HCT116 (cell line): ENCODE measurements around the gene KIFC3. TPM values are rescaled to one million over a fixed set of nuclear protein-coding genes. Genes with fewer than 3 reads are reported as not detected.
A peak's percentile ranks its signal among the peaks of the same experiment; 100 is the strongest.

Experiments used
- ATAC-seq: fragments of 200-7000 bp; cut with Tn5 transposase; 2 replicates; pipeline ENCODE4 v1.9.1; 2020; ENCODE audit warnings: mild to moderate bottlenecking, moderate library complexity
- BruUV-seq: library from RNA; stranded (reverse); fragments of 400-500 nt; replicated peaks from 2 replicates; lab custom pipeline; 2021; lab: Mats Ljungman, UMichigan
- CTCF ChIA-PET: fragments of 300-600 bp; sonication (Branson Sonifier 250); formaldehyde crosslinking; loops from one replicate; lab custom pipeline; 2021; ENCODE audit warnings: antibody characterized with exemption; lab: Charles Lee
- POLR2A ChIA-PET: fragments of 300-600, 350-600 bp; sonication (Branson Sonifier 250); formaldehyde crosslinking; loops from one replicate; lab custom pipeline; 2021; ENCODE audit warnings: antibody characterized with exemption; lab: Charles Lee
- RAD21 ChIA-PET, 2 experiments: fragments of 300-600 bp; sonication (Branson Sonifier 250); formaldehyde crosslinking; loops; one replicate each; lab custom pipeline; 2023; ENCODE audit warnings: low total read pairs in 2 of 2; ENCODE audit not compliant: uncharacterized antibody in 2 of 2, unreplicated experiment in 2 of 2, low non-redundant PET in 1 of 2; lab: Charles Lee
- DNase-seq: peaks from one replicate; pipeline ENCODE4 v3.0.0-alpha.2; 2010; ENCODE audit warnings: low read depth, low spot score
- H2AFZ ChIP-seq: fragments of 200-600 bp; shearing (Covaris generic), sonication (generic); 2 replicates; pipeline ENCODE4 v1.6.1; 2017; ENCODE audit warnings: low read depth, mixed run types, mixed read lengths, antibody characterized with exemption, low read length; ENCODE audit not compliant: poor library complexity, severe bottlenecking
- H3K27ac ChIP-seq: 2 replicates; pipeline ENCODE4 v1.5.1; 2012; ENCODE audit warnings: low read depth, low read length
- H3K27me3 ChIP-seq: fragments of 200-600 bp; sonication (generic); 2 replicates; pipeline ENCODE4 v1.6.1; 2016; ENCODE audit warnings: mixed run types, low read length, mixed read lengths; ENCODE audit not compliant: insufficient read depth
- H3K36me3 ChIP-seq, 2 experiments: fragments of 200-500 bp in 1 of 2; fragments of 200-600 bp in 1 of 2; sonication (Bioruptor generic) in 1 of 2; sonication (generic) in 1 of 2; 2 replicates each; pipeline versions ENCODE4 v1.5.1 to v1.6.1; 2014 to 2016; ENCODE audit warnings: low read length in 2 of 2, inconsistent platforms in 1 of 2, mixed read lengths in 1 of 2, mixed run types in 1 of 2; ENCODE audit not compliant: insufficient read depth in 2 of 2, control insufficient read depth in 1 of 2
- H3K4me1 ChIP-seq, 2 experiments: fragments of 200-600 bp in 1 of 2; sonication (generic) in 1 of 2; 2 replicates each; pipeline versions ENCODE4 v1.5.1 to v1.6.1; 2012 to 2017; ENCODE audit warnings: low read length in 2 of 2, inconsistent platforms in 1 of 2, mild to moderate bottlenecking in 1 of 2, mixed read lengths in 1 of 2, mixed run types in 1 of 2, moderate library complexity in 1 of 2; ENCODE audit not compliant: insufficient read depth in 2 of 2, control insufficient read depth in 1 of 2
- H3K4me2 ChIP-seq: fragments of 200-600 bp; sonication (generic); 2 replicates; pipeline ENCODE4 v1.6.1; 2017; ENCODE audit warnings: mixed run types, low read length, mixed read lengths
- H3K4me3 ChIP-seq, 2 experiments: fragments of 200-600 bp in 1 of 2; sonication (generic) in 1 of 2; replicated peaks in 1 of 2; 2 replicates each; pipeline ENCODE4 v1.5.1; 2011 to 2016; ENCODE audit warnings: low read length in 2 of 2, control low read depth in 1 of 2, low read depth in 1 of 2, mild to moderate bottlenecking in 1 of 2, mixed read lengths in 1 of 2, mixed run types in 1 of 2
- H3K79me2 ChIP-seq: fragments of 200-600 bp; sonication (generic); 2 replicates; pipeline ENCODE4 v1.6.1; 2017; ENCODE audit warnings: mild to moderate bottlenecking, mixed run types, low read length, moderate library complexity, mixed read lengths; ENCODE audit not compliant: insufficient read depth
- H3K9ac ChIP-seq: fragments of 200-600 bp; sonication (generic); 2 replicates; pipeline ENCODE4 v1.6.1; 2016; ENCODE audit warnings: low read length, mixed read lengths
- H3K9me2 ChIP-seq: fragments of 200-600 bp; sonication (generic), shearing (Covaris generic); 2 replicates; pipeline ENCODE4 v1.6.1; 2017; ENCODE audit warnings: mixed run types, mild to moderate bottlenecking, moderate library complexity; ENCODE audit not compliant: insufficient read depth
- H3K9me3 ChIP-seq, 2 experiments: fragments of 200-500 bp in 1 of 2; fragments of 200-600 bp in 1 of 2; sonication (Bioruptor generic) in 1 of 2; sonication (generic) in 1 of 2; 2 replicates each; pipeline ENCODE4 v1.6.1; 2014 to 2017; ENCODE audit warnings: low read length in 2 of 2, mixed read lengths in 2 of 2, inconsistent platforms in 1 of 2, low read depth in 1 of 2, mild to moderate bottlenecking in 1 of 2, mixed run types in 1 of 2, moderate library complexity in 1 of 2; ENCODE audit not compliant: control insufficient read depth in 1 of 2, insufficient read depth in 1 of 2
- H4K20me1 ChIP-seq: fragments of 200-600 bp; sonication (generic), shearing (Covaris generic); 2 replicates; pipeline ENCODE4 v1.6.1; 2017; ENCODE audit warnings: mixed run types, mild to moderate bottlenecking, moderate library complexity; ENCODE audit not compliant: insufficient read depth
- CBX3 ChIP-seq: IDR thresholded peaks from 2 replicates; pipeline ENCODE4 v1.6.1; 2012; ENCODE audit warnings: low read depth
- POLR2AphosphoS5 ChIP-seq: IDR thresholded peaks from 2 replicates; pipeline ENCODE4 v1.6.1; 2011; ENCODE audit warnings: mild to moderate bottlenecking, low read depth, low read length, moderate library complexity
- RAD21 ChIP-seq: IDR thresholded peaks from 2 replicates; pipeline ENCODE4 v1.6.1; 2012; ENCODE audit warnings: low read depth, mild to moderate bottlenecking
- SP1 ChIP-seq: IDR thresholded peaks from 2 replicates; pipeline ENCODE4 v1.6.1; 2012; ENCODE audit warnings: low read depth
- YY1 ChIP-seq: IDR thresholded peaks from 2 replicates; pipeline ENCODE4 v1.6.1; 2011; ENCODE audit warnings: low read length, low read depth, moderate library complexity, mild to moderate bottlenecking; ENCODE audit not compliant: insufficient replicate concordance; ENCODE audit errors: extremely low read depth
- ZBTB33 ChIP-seq: IDR thresholded peaks from 2 replicates; pipeline ENCODE4 v1.6.1; 2011; ENCODE audit warnings: mild to moderate bottlenecking, low read length, moderate library complexity; ENCODE audit not compliant: insufficient replicate concordance; ENCODE audit errors: extremely low read depth
- intact Hi-C: fragments of 100-400 bp; cut with micrococcal nuclease; formaldehyde crosslinking; loops from 2 replicates; pipeline ENCODE4 v1.10.0; 2022
- total RNA-seq: library from RNA; stranded (reverse); gene quantifications from one replicate; pipeline ENCODE4 v1.2.1, GENCODE V29; 2021; ENCODE audit not compliant: unreplicated experiment
- TF ChIP-seq, protein P1 (sequence below), 3 experiments: fragments of 200-600 bp in 1 of 3; sonication (generic) in 1 of 3; IDR thresholded peaks in 2 of 3; conservative IDR thresholded peaks in 1 of 3; 2 replicates each; pipeline ENCODE4 v1.5.1; 2012 to 2017; ENCODE audit warnings: low read depth in 2 of 3, low read length in 2 of 3, antibody characterized with exemption in 1 of 3, borderline replicate concordance in 1 of 3, control low read depth in 1 of 3, mild to moderate bottlenecking in 1 of 3, mixed read lengths in 1 of 3, mixed run types in 1 of 3, moderate library complexity in 1 of 3; ENCODE audit not compliant: insufficient read depth in 1 of 3
- TF ChIP-seq, protein P2 (sequence below): IDR thresholded peaks from 2 replicates; pipeline ENCODE4 v1.6.1; 2012; ENCODE audit warnings: low read depth

Gene KIFC3
- total RNA-seq, 1 experiment from 2014 or later, result 31.9 TPM

- RAD21 ChIA-PET, result no interaction called here
- Histone ChIP-seq H3K27ac (no peak overlapping the region), H3K9me3 (no peaks in the 10 kb centered on the region), H3K36me3 (no peaks in the 10 kb centered on the region), H4K20me1 (no peaks in the 10 kb centered on the region), H3K4me1 (peaks cover 52 to 64% of the 10 kb centered on the region in 2 experiments), H3K9me2 (no peaks in the 10 kb centered on the region), H3K79me2 (no peaks in the 10 kb centered on the region), H2AFZ (peak overlapping the region; percentile 55), H3K9ac (peak overlapping the region; percentile 36; the same call in 1 of the 2 replicates), H3K27me3 (no peaks in the 10 kb centered on the region), H3K4me2 (peak overlapping the region; percentile 65), H3K4me3 (peak overlapping the region in 1 of 2 experiments; percentile 22; a peak in 1 of 4 replicates)
- BruUV-seq, result no TSS peak
- POLR2A ChIA-PET, result interaction anchor here (1.3 kb wide), 1 partner anchor 11 kb away, joined by 3 read pairs; no protein-coding TSS in a partner anchor
- no peak for ATAC-seq
- intact Hi-C loops, result no loop called here
- DNase-seq, result no peak
- TF ChIP-seq YY1, result no peak
- TF ChIP-seq SP1, result 0 out of 2 replicates have a peak, but pooled peaks have one; percentile 0
- CTCF ChIA-PET, result interaction anchor here (2.0 to 2.9 kb wide), 2 partner anchors 11 to 14 kb away, joined by 9 to 15 read pairs; no protein-coding TSS in a partner anchor
These were observed 6.4 kb upstream of the KIFC3 start for GRCh38 chr16:57808589-57809228.

GRCh38 chr16:57807968-57808528 is 5.8 kb upstream of the KIFC3 start:
- peak overlapping the region; percentile 55 for H2AFZ ChIP-seq
- no peaks in the 10 kb centered on the region for H3K36me3 ChIP-seq
- no peaks in the 10 kb centered on the region for H3K9me3 ChIP-seq
- ATAC-seq, result peak; percentile 73
- intact Hi-C loops, result no loop called here
- peak; percentile 59 for DNase-seq
- H4K20me1 ChIP-seq, result no peaks in the 10 kb centered on the region
- H3K4me3 ChIP-seq, result peak overlapping the region; percentile 6 to 22; a peak in 1 of 4 replicates
- peak overlapping the region; percentile 65 for H3K4me2 ChIP-seq
- CTCF ChIA-PET, result interaction anchor here (2.9 kb wide), 1 partner anchor 14 kb away, joined by 15 read pairs; no protein-coding TSS in a partner anchor
- H3K9me2 ChIP-seq, result no peaks in the 10 kb centered on the region
- no peaks in the 10 kb centered on the region for H3K27me3 ChIP-seq
- no peaks in the 10 kb centered on the region for H3K79me2 ChIP-seq
- POLR2A ChIA-PET, result interaction anchor here (0.7 to 2.0 kb wide), 3 partner anchors 8 to 210 kb away, joined by 3 to 6 read pairs (median 3); no protein-coding TSS in a partner anchor
- H3K4me1 ChIP-seq, result peaks cover 58 to 71% of the 10 kb centered on the region in 2 experiments
- peak overlapping the region; percentile 36 for H3K9ac ChIP-seq
- no TSS peak for BruUV-seq
- RAD21 ChIA-PET, result no interaction called here
- H3K27ac ChIP-seq, result peak overlapping the region; percentile 1
- TF ChIP-seq POLR2AphosphoS5, result peak; percentile 57
- no peak for TF ChIP-seq CBX3
- TF ChIP-seq RAD21, result no peak
- TF ChIP-seq, protein P1, sequence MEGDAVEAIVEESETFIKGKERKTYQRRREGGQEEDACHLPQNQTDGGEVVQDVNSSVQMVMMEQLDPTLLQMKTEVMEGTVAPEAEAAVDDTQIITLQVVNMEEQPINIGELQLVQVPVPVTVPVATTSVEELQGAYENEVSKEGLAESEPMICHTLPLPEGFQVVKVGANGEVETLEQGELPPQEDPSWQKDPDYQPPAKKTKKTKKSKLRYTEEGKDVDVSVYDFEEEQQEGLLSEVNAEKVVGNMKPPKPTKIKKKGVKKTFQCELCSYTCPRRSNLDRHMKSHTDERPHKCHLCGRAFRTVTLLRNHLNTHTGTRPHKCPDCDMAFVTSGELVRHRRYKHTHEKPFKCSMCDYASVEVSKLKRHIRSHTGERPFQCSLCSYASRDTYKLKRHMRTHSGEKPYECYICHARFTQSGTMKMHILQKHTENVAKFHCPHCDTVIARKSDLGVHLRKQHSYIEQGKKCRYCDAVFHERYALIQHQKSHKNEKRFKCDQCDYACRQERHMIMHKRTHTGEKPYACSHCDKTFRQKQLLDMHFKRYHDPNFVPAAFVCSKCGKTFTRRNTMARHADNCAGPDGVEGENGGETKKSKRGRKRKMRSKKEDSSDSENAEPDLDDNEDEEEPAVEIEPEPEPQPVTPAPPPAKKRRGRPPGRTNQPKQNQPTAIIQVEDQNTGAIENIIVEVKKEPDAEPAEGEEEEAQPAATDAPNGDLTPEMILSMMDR (IDR thresholded peaks at IDR 0.05 in 2 of 3, conservative IDR thresholded peaks at IDR 0.05 in 1 of 3; ENCODE audit: borderline replicate concordance in 1 of 3, insufficient read depth in 1 of 3, low read depth in 2 of 3, low read length in 2 of 3), result no peak
- no peak for TF ChIP-seq ZBTB33
- TF ChIP-seq, protein P2, sequence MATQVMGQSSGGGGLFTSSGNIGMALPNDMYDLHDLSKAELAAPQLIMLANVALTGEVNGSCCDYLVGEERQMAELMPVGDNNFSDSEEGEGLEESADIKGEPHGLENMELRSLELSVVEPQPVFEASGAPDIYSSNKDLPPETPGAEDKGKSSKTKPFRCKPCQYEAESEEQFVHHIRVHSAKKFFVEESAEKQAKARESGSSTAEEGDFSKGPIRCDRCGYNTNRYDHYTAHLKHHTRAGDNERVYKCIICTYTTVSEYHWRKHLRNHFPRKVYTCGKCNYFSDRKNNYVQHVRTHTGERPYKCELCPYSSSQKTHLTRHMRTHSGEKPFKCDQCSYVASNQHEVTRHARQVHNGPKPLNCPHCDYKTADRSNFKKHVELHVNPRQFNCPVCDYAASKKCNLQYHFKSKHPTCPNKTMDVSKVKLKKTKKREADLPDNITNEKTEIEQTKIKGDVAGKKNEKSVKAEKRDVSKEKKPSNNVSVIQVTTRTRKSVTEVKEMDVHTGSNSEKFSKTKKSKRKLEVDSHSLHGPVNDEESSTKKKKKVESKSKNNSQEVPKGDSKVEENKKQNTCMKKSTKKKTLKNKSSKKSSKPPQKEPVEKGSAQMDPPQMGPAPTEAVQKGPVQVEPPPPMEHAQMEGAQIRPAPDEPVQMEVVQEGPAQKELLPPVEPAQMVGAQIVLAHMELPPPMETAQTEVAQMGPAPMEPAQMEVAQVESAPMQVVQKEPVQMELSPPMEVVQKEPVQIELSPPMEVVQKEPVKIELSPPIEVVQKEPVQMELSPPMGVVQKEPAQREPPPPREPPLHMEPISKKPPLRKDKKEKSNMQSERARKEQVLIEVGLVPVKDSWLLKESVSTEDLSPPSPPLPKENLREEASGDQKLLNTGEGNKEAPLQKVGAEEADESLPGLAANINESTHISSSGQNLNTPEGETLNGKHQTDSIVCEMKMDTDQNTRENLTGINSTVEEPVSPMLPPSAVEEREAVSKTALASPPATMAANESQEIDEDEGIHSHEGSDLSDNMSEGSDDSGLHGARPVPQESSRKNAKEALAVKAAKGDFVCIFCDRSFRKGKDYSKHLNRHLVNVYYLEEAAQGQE, result no peak
